ENCODE results near the gene ZNF410.

DNA sequence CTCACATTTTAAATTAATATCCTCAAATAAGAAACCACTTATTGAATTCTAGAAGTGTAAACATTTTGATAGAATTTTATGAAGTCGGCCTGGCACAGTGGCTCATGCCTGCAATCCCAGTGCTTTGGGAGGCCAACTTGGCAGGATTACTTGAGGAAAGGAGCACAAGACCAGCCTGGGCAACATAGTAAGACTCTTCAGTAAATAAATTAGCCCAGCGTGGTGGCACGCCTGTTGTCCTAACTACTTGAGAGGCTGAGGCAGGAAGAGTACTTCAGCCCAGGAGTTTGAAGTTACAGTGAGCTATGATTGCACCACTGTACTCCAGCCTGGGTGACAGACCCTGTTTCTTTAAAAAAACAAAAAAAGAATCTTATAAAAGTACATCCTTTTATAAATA is 8.9 kb upstream of the ZNF410 start:
- TF ChIP-seq FOXM1 (IDR thresholded peaks at IDR 0.05; ENCODE audit: borderline replicate concordance) (no peak), BHLHE40 (IDR thresholded peaks at IDR 0.05; ENCODE audit: borderline replicate concordance) (no peak)
